Testis (tissue), 2 donors: ENCODE measurements around the gene REXO2.

Experiments
- POLR2A ChIP-seq: fragments of 450-650 bp; IDR thresholded peaks from one replicate; pipeline ENCODE4 v1.6.1; 2017; ENCODE audit warnings: antibody characterized with exemption, mild to moderate bottlenecking, moderate library complexity
- TF ChIP-seq, protein P1 (sequence below), 3 experiments: fragments of 450-650 bp in 2 of 3; fragments of 200-600 bp in 1 of 3; sonication (generic) in 1 of 3; IDR thresholded peaks; one replicate each; pipeline ENCODE4 v1.5.1; 2016 to 2019; ENCODE audit warnings: antibody characterized with exemption in 3 of 3, mild to moderate bottlenecking in 2 of 3, moderate library complexity in 1 of 3

DNA sequence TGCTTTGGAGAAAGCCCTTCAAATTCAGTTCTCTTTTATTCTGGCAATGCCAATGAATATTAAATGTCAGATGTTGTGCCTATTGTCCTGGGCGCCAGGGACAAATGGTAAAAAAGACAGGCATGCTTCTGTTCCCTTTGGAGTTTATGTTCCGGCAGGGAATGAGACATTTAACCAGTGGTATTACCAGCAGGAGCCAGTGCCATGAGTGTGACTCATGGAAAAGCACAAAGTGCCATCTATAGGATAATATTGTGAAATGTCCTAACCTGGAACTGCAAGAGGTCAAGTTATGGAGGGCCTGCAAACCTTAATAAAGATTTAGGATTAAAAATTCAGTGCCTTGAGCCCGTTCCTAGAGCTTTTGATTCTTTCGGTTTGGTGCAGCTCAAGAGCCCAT is 39.5 kb downstream of the REXO2 start:
- TF ChIP-seq, protein P1, sequence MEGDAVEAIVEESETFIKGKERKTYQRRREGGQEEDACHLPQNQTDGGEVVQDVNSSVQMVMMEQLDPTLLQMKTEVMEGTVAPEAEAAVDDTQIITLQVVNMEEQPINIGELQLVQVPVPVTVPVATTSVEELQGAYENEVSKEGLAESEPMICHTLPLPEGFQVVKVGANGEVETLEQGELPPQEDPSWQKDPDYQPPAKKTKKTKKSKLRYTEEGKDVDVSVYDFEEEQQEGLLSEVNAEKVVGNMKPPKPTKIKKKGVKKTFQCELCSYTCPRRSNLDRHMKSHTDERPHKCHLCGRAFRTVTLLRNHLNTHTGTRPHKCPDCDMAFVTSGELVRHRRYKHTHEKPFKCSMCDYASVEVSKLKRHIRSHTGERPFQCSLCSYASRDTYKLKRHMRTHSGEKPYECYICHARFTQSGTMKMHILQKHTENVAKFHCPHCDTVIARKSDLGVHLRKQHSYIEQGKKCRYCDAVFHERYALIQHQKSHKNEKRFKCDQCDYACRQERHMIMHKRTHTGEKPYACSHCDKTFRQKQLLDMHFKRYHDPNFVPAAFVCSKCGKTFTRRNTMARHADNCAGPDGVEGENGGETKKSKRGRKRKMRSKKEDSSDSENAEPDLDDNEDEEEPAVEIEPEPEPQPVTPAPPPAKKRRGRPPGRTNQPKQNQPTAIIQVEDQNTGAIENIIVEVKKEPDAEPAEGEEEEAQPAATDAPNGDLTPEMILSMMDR (IDR thresholded peaks at IDR 0.05) = no peak
- TF ChIP-seq POLR2A = no peak
